Thoracic aorta (tissue), 2 donors: ENCODE results near the gene SYTL3. TPM values are rescaled to one million over a fixed set of nuclear protein-coding genes. Genes with fewer than 3 reads are reported as not detected.
"Not testable (repeated sequence)": the region's sequence is repeated elsewhere in the genome, so short reads cannot be mapped to it uniquely, and the experiment has no call there.

Experiments
- ATAC-seq: fragments of 150-250 bp; one replicate; pipeline ENCODE4 v1.8.0; 2017; ENCODE audit warnings: low read depth; ENCODE audit not compliant: insufficient number of reproducible peaks, low FRiP score
- DNase-seq: peaks from one replicate; pipeline ENCODE4 v3.0.0-alpha.2; 2020; ENCODE audit warnings: low spot score
- H3K27ac ChIP-seq, 2 donors: fragments of 200-600 bp; sonication (generic); 1 replicate in 1 of 2; 2 replicates in 1 of 2; pipeline ENCODE4 v1.5.1; 2016; ENCODE audit warnings: mild to moderate bottlenecking in 2 of 2, moderate library complexity in 2 of 2
- H3K27me3 ChIP-seq: fragments of 200-600 bp; sonication (generic); replicated peaks from 2 replicates; pipeline ENCODE4 v1.6.0; 2016; ENCODE audit warnings: mild to moderate bottlenecking; ENCODE audit not compliant: insufficient read depth
- H3K36me3 ChIP-seq: fragments of 200-600 bp; sonication (generic); one replicate; pipeline ENCODE4 v1.5.1; 2016
- H3K4me1 ChIP-seq, 2 donors: fragments of 200-600 bp; sonication (generic); 1 replicate in 1 of 2; 2 replicates in 1 of 2; pipeline versions ENCODE4 v1.5.1 to v1.6.0; 2016; ENCODE audit warnings: low read depth in 2 of 2, mild to moderate bottlenecking in 1 of 2; ENCODE audit not compliant: control insufficient read depth in 1 of 2
- H3K4me3 ChIP-seq: fragments of 200-600 bp; sonication (generic); 2 replicates; pipeline ENCODE4 v1.5.1; 2016; ENCODE audit warnings: mild to moderate bottlenecking
- H3K9me3 ChIP-seq: fragments of 200-600 bp; sonication (generic); 2 replicates; pipeline ENCODE4 v1.5.1; 2016
- total RNA-seq, 2 donors: library from RNA; depleted of rRNA; stranded (reverse); fragments of >200 nt; gene quantifications; one replicate each; pipeline versions ENCODE4 v1.1.0 to v1.2.3, GENCODE V29; 2016
- TF ChIP-seq, protein P1 (sequence below): fragments of 200-600 bp; sonication (generic); IDR thresholded peaks from one replicate; pipeline ENCODE4 v1.5.1; 2019; ENCODE audit warnings: antibody characterized with exemption

Gene SYTL3
- total RNA-seq, 2 donors from 2014 or later = 7.1 to 9.6 TPM

DNA sequence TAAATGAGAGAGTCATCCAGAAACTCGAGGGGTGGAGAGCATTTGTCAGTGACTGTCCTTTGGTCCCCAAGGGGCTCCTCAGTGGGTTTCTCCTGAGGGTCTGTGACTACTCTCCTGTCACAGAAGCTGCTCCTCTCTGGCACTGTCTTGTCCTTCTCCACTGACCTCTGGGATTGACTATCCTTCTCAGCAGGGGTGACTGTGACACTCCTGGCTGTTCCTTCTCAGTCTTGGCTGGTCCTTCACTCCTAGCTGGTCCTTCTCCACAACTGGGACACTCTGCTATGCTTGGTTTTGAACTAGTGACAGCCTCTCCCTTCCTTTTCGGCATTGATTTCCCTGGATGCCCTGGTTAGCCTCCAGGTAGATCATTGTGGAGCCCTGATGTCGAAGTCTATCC, 38.8 kb upstream of the SYTL3 start:
- ATAC-seq = no peak
- H3K4me3 ChIP-seq = no peak overlapping the region
- no peaks in the 10 kb centered on the region for H3K27me3 ChIP-seq
- H3K36me3 ChIP-seq = peaks cover 4% of the 10 kb centered on the region
- H3K27ac ChIP-seq = no peak overlapping the region
- TF ChIP-seq, protein P1, sequence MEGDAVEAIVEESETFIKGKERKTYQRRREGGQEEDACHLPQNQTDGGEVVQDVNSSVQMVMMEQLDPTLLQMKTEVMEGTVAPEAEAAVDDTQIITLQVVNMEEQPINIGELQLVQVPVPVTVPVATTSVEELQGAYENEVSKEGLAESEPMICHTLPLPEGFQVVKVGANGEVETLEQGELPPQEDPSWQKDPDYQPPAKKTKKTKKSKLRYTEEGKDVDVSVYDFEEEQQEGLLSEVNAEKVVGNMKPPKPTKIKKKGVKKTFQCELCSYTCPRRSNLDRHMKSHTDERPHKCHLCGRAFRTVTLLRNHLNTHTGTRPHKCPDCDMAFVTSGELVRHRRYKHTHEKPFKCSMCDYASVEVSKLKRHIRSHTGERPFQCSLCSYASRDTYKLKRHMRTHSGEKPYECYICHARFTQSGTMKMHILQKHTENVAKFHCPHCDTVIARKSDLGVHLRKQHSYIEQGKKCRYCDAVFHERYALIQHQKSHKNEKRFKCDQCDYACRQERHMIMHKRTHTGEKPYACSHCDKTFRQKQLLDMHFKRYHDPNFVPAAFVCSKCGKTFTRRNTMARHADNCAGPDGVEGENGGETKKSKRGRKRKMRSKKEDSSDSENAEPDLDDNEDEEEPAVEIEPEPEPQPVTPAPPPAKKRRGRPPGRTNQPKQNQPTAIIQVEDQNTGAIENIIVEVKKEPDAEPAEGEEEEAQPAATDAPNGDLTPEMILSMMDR = no peak
- no peak for DNase-seq
- H3K4me1 ChIP-seq = peaks cover 0 to 48% of the 10 kb centered on the region in 2 donors
- no peaks in the 10 kb centered on the region for H3K9me3 ChIP-seq

DNA sequence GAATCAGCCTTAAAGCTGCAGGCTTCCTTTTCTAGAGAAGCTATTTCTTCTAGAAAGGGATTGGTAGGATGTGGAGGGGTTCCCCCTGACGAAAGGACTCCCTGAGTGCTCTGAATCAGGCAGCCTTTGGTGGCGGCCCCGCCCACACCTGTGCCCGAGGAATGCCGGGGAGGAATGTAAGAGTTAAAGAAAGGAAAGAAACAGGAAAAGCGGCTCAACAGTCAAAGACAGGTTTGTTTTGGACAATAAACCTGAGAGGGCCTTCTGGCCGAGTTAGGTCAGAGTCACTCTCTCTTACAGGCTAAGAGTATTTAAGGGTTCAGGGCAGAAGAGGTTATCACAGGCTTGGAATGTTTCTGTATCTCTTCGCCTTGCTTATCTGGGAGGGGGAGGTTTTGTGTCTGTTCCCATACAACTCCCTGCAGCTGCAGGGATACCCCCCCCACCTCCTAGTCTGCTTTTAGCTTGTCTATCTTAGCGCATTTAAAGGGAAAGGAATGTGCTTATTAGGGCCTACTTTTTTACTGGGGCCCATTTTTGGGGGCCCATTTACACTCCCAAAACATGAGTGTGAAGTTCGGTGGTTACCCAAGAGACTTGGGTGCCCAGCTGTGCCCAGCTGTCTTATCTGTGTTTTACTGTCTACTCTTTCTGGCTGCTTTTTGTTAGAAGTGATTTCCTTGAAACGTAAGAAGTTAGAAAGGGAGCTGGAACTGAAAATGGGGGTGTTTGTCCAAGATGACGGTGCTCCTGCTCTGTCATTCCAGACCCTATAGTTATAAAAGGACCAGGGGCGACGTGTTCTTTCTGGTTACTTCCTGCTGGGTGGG, 38.1 kb upstream of the SYTL3 start:
- DNase-seq = no peak
- peaks cover 0 to 48% of the 10 kb centered on the region in 2 donors for H3K4me1 ChIP-seq
- H3K9me3 ChIP-seq = no peaks in the 10 kb centered on the region
- H3K27me3 ChIP-seq = no peaks in the 10 kb centered on the region
- ATAC-seq = no peak
- H3K36me3 ChIP-seq = peaks cover 2% of the 10 kb centered on the region
- TF ChIP-seq, protein P1 = no peak
- no peak overlapping the region for H3K27ac ChIP-seq
- no peak overlapping the region for H3K4me3 ChIP-seq

DNA sequence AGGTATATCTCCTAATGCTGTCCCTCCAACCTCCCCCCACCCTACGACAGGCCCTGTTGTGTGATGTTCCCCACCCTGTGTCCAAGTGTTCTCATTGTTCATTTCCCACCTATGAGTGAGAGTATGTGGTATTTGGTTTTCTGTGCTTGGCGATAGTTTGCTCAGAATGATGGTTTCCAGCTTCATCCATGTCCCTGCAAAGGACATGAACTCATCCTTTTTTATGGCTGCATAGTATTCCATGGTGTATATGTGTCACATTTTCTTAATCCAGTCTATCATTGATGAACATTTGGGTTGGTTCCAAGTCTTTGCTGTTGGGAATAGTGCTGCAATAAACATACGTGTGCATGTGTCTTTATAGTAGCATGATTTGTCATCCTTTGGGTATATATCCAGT, 35.2 kb upstream of the SYTL3 start:
- not testable (repeated sequence) for ATAC-seq

DNA sequence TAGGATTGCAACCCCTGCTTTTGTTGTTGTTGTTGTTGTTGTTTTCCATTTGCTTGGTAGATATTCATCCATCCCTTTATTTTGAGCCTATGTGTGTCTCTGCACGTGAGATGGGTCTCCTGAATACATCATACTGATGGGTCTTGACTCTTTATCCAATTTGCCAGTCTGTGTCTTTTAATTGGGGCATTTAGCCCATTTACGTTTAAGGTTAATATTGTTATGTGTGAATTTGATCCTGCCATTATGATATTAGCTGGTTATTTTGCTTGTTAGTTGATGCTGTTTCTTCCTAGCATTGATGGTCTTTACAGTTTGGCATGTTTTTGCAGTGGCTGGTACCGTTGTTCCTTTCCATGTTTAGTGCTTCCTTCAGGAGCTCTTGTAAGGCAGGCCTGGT, 31.6 kb upstream of the SYTL3 start:
- not testable (repeated sequence) for H3K4me3 ChIP-seq, H3K27ac ChIP-seq, DNase-seq, H3K9me3 ChIP-seq, H3K27me3 ChIP-seq, ATAC-seq, H3K36me3 ChIP-seq
- peaks cover 4 to 12% of the 10 kb centered on the region in 2 donors for H3K4me1 ChIP-seq

More for the DNA sequence above, 35.2 kb upstream of the SYTL3 start:
- DNase-seq, H3K4me3 ChIP-seq, H3K9me3 ChIP-seq, H3K27me3 ChIP-seq, H3K27ac ChIP-seq, H3K36me3 ChIP-seq: not testable (repeated sequence)
- peaks cover 0 to 31% of the 10 kb centered on the region in 2 donors for H3K4me1 ChIP-seq

DNA sequence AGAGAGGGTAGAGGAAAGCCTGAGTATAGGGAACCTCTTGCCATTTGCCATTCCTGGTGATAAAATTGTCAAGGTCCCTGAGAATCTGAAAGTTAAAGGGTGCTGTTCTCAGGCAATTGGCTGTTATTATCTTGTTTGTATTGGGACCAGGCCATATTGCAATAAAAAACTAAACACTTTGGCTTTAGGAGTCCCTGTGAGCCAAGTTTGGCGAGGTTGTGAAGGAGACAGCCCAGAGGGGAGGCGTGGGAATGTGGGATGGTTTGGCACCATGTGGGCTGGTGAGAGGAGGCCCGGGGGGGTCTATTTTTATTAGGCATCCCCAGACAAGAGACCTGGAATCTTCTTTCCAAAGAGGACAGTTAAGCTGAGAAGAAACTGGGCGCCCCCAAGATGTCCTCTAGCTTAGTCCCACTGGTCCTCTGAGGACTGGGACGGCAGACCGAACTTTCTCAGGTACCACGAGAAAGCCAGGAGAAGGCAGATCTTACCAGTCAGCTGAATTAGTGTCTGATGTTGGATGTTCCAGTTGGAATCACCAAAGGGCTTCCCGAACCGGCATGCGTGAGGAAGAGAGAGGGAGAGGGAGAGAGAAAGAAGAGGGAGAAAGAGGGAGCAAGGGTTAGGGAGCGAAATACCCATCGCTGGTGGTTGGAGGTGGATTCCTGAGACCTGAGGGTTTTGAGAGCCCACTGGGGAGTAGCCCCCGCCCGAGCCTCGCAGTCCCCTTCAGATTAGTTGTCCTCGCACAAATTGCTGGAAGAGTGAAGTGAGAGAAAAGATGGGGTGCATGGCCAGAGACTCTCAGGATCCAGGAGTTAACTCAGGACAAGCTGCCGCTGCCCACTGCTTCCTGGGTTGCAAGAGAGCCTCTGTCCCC, 29.7 kb upstream of the SYTL3 start:
- peaks cover 6% of the 10 kb centered on the region for H3K36me3 ChIP-seq
- no peak for DNase-seq
- no peaks in the 10 kb centered on the region for H3K27me3 ChIP-seq
- no peak overlapping the region for H3K27ac ChIP-seq
- no peaks in the 10 kb centered on the region for H3K9me3 ChIP-seq
- H3K4me3 ChIP-seq = no peak overlapping the region
- ATAC-seq = no peak
- TF ChIP-seq, protein P1 = no peak
- peaks cover 4 to 13% of the 10 kb centered on the region in 2 donors for H3K4me1 ChIP-seq
